22Rv1 (cell line): Measurements from ENCODE around the gene NKX2-1.

Source experiments
- ZFX ChIP-seq: fragments of 450-650 bp; IDR thresholded peaks from 2 replicates; pipeline ENCODE4 v1.6.1; 2017; ENCODE audit warnings: antibody characterized with exemption, borderline replicate concordance
- TF ChIP-seq, protein P1 (sequence below): fragments of 450-650 bp; IDR thresholded peaks from 2 replicates; pipeline ENCODE4 v1.5.1; 2017; ENCODE audit warnings: mild to moderate bottlenecking

DNA sequence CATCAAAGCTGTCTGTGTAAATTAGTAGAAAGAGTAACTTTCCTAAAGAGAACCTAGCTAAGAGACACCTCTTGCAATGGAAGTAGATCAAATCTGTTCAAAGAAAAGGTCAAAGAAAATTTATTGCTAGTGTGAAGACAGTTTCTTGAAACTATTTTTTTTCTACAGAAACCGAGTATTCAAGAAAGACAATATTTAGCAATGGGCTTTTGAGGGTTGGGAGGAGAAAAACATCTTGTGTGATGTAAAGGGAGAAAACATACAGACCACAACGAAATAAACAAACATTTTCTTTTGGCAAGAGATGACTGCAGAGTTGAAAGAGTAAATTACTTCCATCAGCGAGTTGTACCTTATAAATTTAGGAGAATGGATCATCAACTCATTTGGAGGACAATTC, 24.4 kb downstream of the NKX2-1 start:
- TF ChIP-seq, protein P1, sequence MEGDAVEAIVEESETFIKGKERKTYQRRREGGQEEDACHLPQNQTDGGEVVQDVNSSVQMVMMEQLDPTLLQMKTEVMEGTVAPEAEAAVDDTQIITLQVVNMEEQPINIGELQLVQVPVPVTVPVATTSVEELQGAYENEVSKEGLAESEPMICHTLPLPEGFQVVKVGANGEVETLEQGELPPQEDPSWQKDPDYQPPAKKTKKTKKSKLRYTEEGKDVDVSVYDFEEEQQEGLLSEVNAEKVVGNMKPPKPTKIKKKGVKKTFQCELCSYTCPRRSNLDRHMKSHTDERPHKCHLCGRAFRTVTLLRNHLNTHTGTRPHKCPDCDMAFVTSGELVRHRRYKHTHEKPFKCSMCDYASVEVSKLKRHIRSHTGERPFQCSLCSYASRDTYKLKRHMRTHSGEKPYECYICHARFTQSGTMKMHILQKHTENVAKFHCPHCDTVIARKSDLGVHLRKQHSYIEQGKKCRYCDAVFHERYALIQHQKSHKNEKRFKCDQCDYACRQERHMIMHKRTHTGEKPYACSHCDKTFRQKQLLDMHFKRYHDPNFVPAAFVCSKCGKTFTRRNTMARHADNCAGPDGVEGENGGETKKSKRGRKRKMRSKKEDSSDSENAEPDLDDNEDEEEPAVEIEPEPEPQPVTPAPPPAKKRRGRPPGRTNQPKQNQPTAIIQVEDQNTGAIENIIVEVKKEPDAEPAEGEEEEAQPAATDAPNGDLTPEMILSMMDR, result no peak
- TF ChIP-seq ZFX, result no peak
